Measurements from ENCODE around the gene PPFIBP2.

DNA sequence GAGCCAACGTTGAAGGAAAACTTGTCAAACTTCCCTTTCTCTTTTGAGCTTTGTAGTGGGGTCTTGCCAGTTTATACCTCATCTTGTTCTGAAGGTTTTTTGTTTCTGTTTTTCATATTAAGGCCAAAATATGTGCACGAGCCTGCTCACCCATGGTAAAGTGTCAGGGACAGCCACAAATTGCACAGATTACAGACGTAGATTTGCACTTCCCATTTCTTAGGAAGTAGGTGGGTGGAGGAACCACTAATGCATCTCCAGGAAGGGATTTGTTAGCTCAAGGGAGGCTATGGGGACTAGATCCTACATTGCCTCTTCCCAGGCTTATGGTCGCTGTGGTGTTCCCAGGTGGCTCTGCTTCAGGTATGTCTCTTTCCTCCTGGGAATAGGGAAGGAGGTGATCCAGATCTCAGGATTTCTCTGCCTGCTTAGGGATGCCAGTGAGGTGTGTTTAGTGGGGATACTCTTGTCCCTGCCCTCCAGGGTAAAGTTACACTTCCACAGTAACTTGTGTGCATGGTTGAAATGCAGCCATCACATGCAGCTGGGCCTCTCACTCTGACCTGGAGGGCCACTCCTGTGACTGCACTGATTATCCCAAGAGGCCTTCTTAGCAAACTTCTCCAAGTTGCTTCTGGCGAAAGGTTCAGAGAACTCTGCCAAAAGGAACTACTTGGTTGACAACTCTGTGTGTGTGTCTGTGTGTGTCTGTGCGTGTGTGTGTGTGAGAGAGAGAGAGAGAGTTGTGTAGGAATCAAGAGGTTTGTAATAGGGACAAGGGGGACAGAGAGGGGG lies 9.8 kb downstream of the PPFIBP2 start:
- TF ChIP-seq, protein P1, sequence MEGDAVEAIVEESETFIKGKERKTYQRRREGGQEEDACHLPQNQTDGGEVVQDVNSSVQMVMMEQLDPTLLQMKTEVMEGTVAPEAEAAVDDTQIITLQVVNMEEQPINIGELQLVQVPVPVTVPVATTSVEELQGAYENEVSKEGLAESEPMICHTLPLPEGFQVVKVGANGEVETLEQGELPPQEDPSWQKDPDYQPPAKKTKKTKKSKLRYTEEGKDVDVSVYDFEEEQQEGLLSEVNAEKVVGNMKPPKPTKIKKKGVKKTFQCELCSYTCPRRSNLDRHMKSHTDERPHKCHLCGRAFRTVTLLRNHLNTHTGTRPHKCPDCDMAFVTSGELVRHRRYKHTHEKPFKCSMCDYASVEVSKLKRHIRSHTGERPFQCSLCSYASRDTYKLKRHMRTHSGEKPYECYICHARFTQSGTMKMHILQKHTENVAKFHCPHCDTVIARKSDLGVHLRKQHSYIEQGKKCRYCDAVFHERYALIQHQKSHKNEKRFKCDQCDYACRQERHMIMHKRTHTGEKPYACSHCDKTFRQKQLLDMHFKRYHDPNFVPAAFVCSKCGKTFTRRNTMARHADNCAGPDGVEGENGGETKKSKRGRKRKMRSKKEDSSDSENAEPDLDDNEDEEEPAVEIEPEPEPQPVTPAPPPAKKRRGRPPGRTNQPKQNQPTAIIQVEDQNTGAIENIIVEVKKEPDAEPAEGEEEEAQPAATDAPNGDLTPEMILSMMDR (IDR thresholded peaks at IDR 0.05) = no peak
- TF ChIP-seq POLR2AphosphoS5 (IDR thresholded peaks at IDR 0.05) (no peak), POLR2A (IDR thresholded peaks at IDR 0.05) (no peak)

Measured in breast epithelium (tissue), 3 donors.